PC-3 (cell line): ENCODE results near the gene KNCN. TPM values are rescaled to one million over a fixed set of nuclear protein-coding genes. Genes with fewer than 3 reads are reported as not detected.

ENCODE experiments used
- ATAC-seq: fragments of 200-7000 bp; cut with Tn5 transposase; 2 replicates; pipeline ENCODE4 v1.9.1; 2020; ENCODE audit warnings: mild to moderate bottlenecking, moderate library complexity
- BruUV-seq: library from RNA; stranded (reverse); fragments of 400-500 nt; replicated peaks from 2 replicates; lab custom pipeline; 2021; lab: Mats Ljungman, UMichigan
- CTCF ChIA-PET: fragments of 300-600 bp; sonication (Branson Sonifier 250); formaldehyde crosslinking; loops from one replicate; lab custom pipeline; 2022; ENCODE audit warnings: antibody characterized with exemption; lab: Charles Lee
- POLR2A ChIA-PET: fragments of 300-600 bp; sonication (Branson Sonifier 250); formaldehyde crosslinking; loops from one replicate; lab custom pipeline; 2022; ENCODE audit warnings: antibody characterized with exemption; ENCODE audit not compliant: unreplicated experiment; lab: Charles Lee
- DNase-seq: peaks from one replicate; pipeline ENCODE4 v3.0.0-alpha.2; 2015
- H2AFZ ChIP-seq: fragments of 300-600 bp; sonication (generic); 2 replicates; pipeline ENCODE4 v1.6.0; 2016; ENCODE audit warnings: antibody characterized with exemption, low read length
- H3F3A ChIP-seq: fragments of 300-600 bp; sonication (generic); one replicate; pipeline ENCODE4 v1.6.0; 2017; ENCODE audit warnings: antibody characterized with exemption, low read length, control low read depth, mild to moderate bottlenecking; ENCODE audit not compliant: unreplicated experiment
- H3K27ac ChIP-seq: fragments of 300-600 bp; sonication (generic); 2 replicates; pipeline ENCODE4 v1.5.1; 2016; ENCODE audit warnings: mild to moderate bottlenecking, low read length
- H3K27me3 ChIP-seq: fragments of 300-600 bp; sonication (generic); 2 replicates; pipeline ENCODE4 v1.6.1; 2016; ENCODE audit warnings: low read length, mixed read lengths
- H3K36me3 ChIP-seq: fragments of 300-600 bp; sonication (generic); 2 replicates; pipeline ENCODE4 v1.6.1; 2016; ENCODE audit warnings: low read depth, mixed run types, low read length, mixed read lengths
- H3K4me1 ChIP-seq: fragments of 300-600 bp; sonication (generic); 2 replicates; pipeline ENCODE4 v1.5.1; 2016; ENCODE audit warnings: low read length; ENCODE audit not compliant: insufficient read depth
- H3K4me2 ChIP-seq: fragments of 300-600 bp; sonication (generic); 2 replicates; pipeline ENCODE4 v1.6.0; 2016; ENCODE audit warnings: low read length
- H3K4me3 ChIP-seq: fragments of 300-600 bp; sonication (generic); 2 replicates; pipeline ENCODE4 v1.5.1; 2016; ENCODE audit warnings: mild to moderate bottlenecking, low read length, mixed read lengths
- H3K79me2 ChIP-seq: fragments of 300-600 bp; sonication (generic); 2 replicates; pipeline ENCODE4 v1.6.1; 2017; ENCODE audit warnings: low read length, mixed read lengths
- H3K9ac ChIP-seq: fragments of 300-600 bp; sonication (generic); 2 replicates; pipeline ENCODE4 v1.6.0; 2016; ENCODE audit warnings: mild to moderate bottlenecking, low read length
- H3K9me2 ChIP-seq: fragments of 300-600 bp; sonication (generic); replicated peaks from 2 replicates; pipeline ENCODE4 v1.6.1; 2016; ENCODE audit warnings: mixed run types, low read length, mixed read lengths
- H3K9me3 ChIP-seq: fragments of 300-600 bp; sonication (generic); 2 replicates; pipeline ENCODE4 v1.6.1; 2016; ENCODE audit warnings: low read length, mixed read lengths
- H4K20me1 ChIP-seq: fragments of 300-600 bp; sonication (generic); 2 replicates; pipeline ENCODE4 v1.6.1; 2016; ENCODE audit warnings: low read length, mixed read lengths
- EZH2 ChIP-seq: fragments of 300-600 bp; sonication (generic); IDR thresholded peaks from one replicate; pipeline ENCODE4 v1.6.1; 2017; ENCODE audit warnings: antibody characterized with exemption, mild to moderate bottlenecking, low read length; ENCODE audit not compliant: unreplicated experiment
- EZH2phosphoT487 ChIP-seq: fragments of 300-600 bp; sonication (generic); IDR thresholded peaks from 2 replicates; pipeline ENCODE4 v1.6.1; 2018; ENCODE audit warnings: mild to moderate bottlenecking, antibody characterized with exemption, low read length, borderline replicate concordance
- intact Hi-C: fragments of 100-400 bp; cut with micrococcal nuclease; formaldehyde crosslinking; loops from 2 replicates; pipeline ENCODE4 v1.9.0; 2023
- total RNA-seq: library from RNA; depleted of rRNA; stranded (reverse); fragments of >200 nt; gene quantifications from 2 replicates; pipeline ENCODE4 v1.2.3, GENCODE V29; 2014
- TF ChIP-seq, protein P1 (sequence below): fragments of 300-600 bp; sonication (generic); conservative IDR thresholded peaks from 2 replicates; pipeline ENCODE4 v1.5.1; 2017; ENCODE audit warnings: antibody characterized with exemption, low read depth, mild to moderate bottlenecking, low read length

KNCN gene
- total RNA-seq, 1 experiment from 2014 or later = not detected

GRCh38 chr1:46525253-46525983 is 26.0 kb downstream of the KNCN start:
- TF ChIP-seq EZH2 = no peak
- TF ChIP-seq EZH2phosphoT487 = no peak
- TF ChIP-seq, protein P1, sequence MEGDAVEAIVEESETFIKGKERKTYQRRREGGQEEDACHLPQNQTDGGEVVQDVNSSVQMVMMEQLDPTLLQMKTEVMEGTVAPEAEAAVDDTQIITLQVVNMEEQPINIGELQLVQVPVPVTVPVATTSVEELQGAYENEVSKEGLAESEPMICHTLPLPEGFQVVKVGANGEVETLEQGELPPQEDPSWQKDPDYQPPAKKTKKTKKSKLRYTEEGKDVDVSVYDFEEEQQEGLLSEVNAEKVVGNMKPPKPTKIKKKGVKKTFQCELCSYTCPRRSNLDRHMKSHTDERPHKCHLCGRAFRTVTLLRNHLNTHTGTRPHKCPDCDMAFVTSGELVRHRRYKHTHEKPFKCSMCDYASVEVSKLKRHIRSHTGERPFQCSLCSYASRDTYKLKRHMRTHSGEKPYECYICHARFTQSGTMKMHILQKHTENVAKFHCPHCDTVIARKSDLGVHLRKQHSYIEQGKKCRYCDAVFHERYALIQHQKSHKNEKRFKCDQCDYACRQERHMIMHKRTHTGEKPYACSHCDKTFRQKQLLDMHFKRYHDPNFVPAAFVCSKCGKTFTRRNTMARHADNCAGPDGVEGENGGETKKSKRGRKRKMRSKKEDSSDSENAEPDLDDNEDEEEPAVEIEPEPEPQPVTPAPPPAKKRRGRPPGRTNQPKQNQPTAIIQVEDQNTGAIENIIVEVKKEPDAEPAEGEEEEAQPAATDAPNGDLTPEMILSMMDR = no peak
- intact Hi-C loops = no loop called here
- no peak overlapping the region for H3K4me3 ChIP-seq
- H3K36me3 ChIP-seq = no peaks in the 10 kb centered on the region
- no peak overlapping the region for H3K9ac ChIP-seq
- DNase-seq (no peak), ATAC-seq (no peak)
- no TSS peak for BruUV-seq
- no peak overlapping the region for H2AFZ ChIP-seq
- H3K4me2 ChIP-seq = no peak overlapping the region
- no peaks in the 10 kb centered on the region for H3K9me3 ChIP-seq
- H3K79me2 ChIP-seq = no peaks in the 10 kb centered on the region
- no peaks in the 10 kb centered on the region for H3K27me3 ChIP-seq
- no peaks in the 10 kb centered on the region for H4K20me1 ChIP-seq
- ChIA-PET POLR2A (no interaction called here), CTCF (interaction anchor here (0.6 kb wide), 1 partner anchor 161 kb away, joined by 8 read pairs; no protein-coding TSS in a partner anchor)
- H3F3A ChIP-seq = no peaks in the 10 kb centered on the region
- H3K9me2 ChIP-seq = no peaks in the 10 kb centered on the region
- H3K4me1 ChIP-seq = peaks cover 30% of the 10 kb centered on the region
- no peak overlapping the region for H3K27ac ChIP-seq

DNA sequence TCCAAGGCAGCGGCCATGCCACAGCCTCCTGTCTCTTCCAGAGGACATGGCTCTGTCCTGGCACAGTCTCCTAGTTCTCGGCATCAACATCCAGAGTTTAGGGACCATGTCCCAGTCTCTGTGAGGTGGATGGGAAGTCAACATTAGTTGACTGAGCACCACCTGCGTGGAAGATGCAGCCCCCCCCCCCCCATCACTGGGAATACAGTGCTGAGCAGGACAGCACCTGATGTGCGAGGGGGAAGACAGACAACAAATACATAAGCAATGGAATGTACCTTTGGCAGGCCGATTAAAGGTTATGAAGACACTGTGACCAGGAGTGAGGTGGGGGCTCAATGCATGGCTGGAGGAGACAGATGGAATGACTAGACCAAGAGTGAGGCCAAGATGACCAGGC is 26.6 kb downstream of the KNCN start:
- Histone ChIP-seq H3K79me2 (no peaks in the 10 kb centered on the region), H3K36me3 (no peaks in the 10 kb centered on the region), H3K4me2 (no peak overlapping the region), H3K9ac (no peak overlapping the region), H3F3A (no peaks in the 10 kb centered on the region), H3K27ac (no peak overlapping the region), H2AFZ (no peak overlapping the region), H3K9me3 (no peaks in the 10 kb centered on the region), H3K27me3 (no peaks in the 10 kb centered on the region), H3K4me1 (peaks cover 35% of the 10 kb centered on the region), H3K9me2 (no peaks in the 10 kb centered on the region), H4K20me1 (no peaks in the 10 kb centered on the region), H3K4me3 (no peak overlapping the region)
- POLR2A ChIA-PET = no interaction called here
- DNase-seq = no peak
- TF ChIP-seq, protein P1 = no peak
- TF ChIP-seq EZH2phosphoT487 (no peak), EZH2 (no peak)
- BruUV-seq = no TSS peak
- intact Hi-C loops = no loop called here
- CTCF ChIA-PET = no interaction called here
- no peak for ATAC-seq
